Bronchial epithelial cell (primary cell): ENCODE results near the gene CARNS1. TPM values are rescaled to one million over a fixed set of nuclear protein-coding genes. Genes with fewer than 3 reads are reported as not detected.

Source experiments
- DNase-seq: peaks from one replicate; pipeline ENCODE4 v3.0.0-alpha.2; 2010; ENCODE audit warnings: low read depth
- FAIRE-seq: peaks from 2 replicates; lab custom pipeline; 2011; peaks lifted over from hg19 to GRCh38; lab: Jason Lieb, UNC
- H3K27me3 ChIP-seq: 2 replicates; pipeline ENCODE4 v1.5.1; 2011; ENCODE audit warnings: low read length; ENCODE audit not compliant: control insufficient read depth, insufficient read depth
- H3K36me3 ChIP-seq: 2 replicates; pipeline ENCODE4 v1.5.1; 2011; ENCODE audit warnings: low read length; ENCODE audit not compliant: control insufficient read depth, insufficient read depth
- H3K4me3 ChIP-seq: 2 replicates; pipeline ENCODE4 v1.5.1; 2011; ENCODE audit warnings: mild to moderate bottlenecking, low read depth, low read length, control low read depth
- CTCF ChIP-seq: IDR thresholded peaks from 2 replicates; pipeline ENCODE4 v1.5.1; 2011; ENCODE audit warnings: mild to moderate bottlenecking, moderate library complexity, low read length, control low read depth, inconsistent platforms; ENCODE audit not compliant: insufficient read depth, severe bottlenecking
- total RNA-seq: library from RNA; depleted of rRNA; stranded (reverse); fragments of >200 nt; gene quantifications from 2 replicates; pipeline ENCODE4 v1.2.1, GENCODE V29; 2014

The CARNS1 gene
- total RNA-seq, 1 donor from 2014 or later: under 0.01 TPM

GRCh38 chr11:67406420-67406968 is 9.0 kb upstream of the CARNS1 start:
- peaks cover 7% of the 10 kb centered on the region for H3K27me3 ChIP-seq

GRCh38 chr11:67406969-67407687 is 8.3 kb upstream of the CARNS1 start:
- TF ChIP-seq CTCF: no peak
- Histone ChIP-seq H3K36me3 (no peaks in the 10 kb centered on the region), H3K27me3 (peaks cover 10% of the 10 kb centered on the region), H3K4me3 (no peak overlapping the region)
- no peak for FAIRE-seq
- no peak for DNase-seq

More at GRCh38 chr11:67406420-67406968, 9.0 kb upstream of the CARNS1 start:
- Histone ChIP-seq H3K4me3 (no peak overlapping the region), H3K36me3 (no peaks in the 10 kb centered on the region)
- FAIRE-seq (no peak), DNase-seq (no peak)
- TF ChIP-seq CTCF: no peak

GRCh38 chr11:67407688-67408163 is 7.8 kb upstream of the CARNS1 start:
- DNase-seq (no peak), FAIRE-seq (no peak)
- TF ChIP-seq CTCF: no peak
- H3K36me3 ChIP-seq: no peaks in the 10 kb centered on the region
- no peak overlapping the region for H3K4me3 ChIP-seq
- H3K27me3 ChIP-seq: peaks cover 10% of the 10 kb centered on the region

- DNase-seq (no peak), FAIRE-seq (no peak)
- Histone ChIP-seq H3K27me3 (peaks cover 10% of the 10 kb centered on the region), H3K4me3 (no peak overlapping the region), H3K36me3 (no peaks in the 10 kb centered on the region)
- TF ChIP-seq CTCF: no peak
Observed at GRCh38 chr11:67408437-67409200, 6.9 kb upstream of the CARNS1 start.

- no peak for TF ChIP-seq CTCF
- Histone ChIP-seq H3K27me3 (peaks cover 10% of the 10 kb centered on the region), H3K4me3 (no peak overlapping the region), H3K36me3 (no peaks in the 10 kb centered on the region)
- no peak for DNase-seq
- no peak for FAIRE-seq
Observed at GRCh38 chr11:67409261-67409666, 6.2 kb upstream of the CARNS1 start.
